GM12878 (cell line): ENCODE results near the gene FSIP1. TPM values are rescaled to one million over a fixed set of nuclear protein-coding genes. Genes with fewer than 3 reads are reported as not detected.

Source experiments
- ATAC-seq: fragments of 200-7000 bp; cut with Tn5 transposase; 3 replicates; pipeline ENCODE4 v1.9.1; 2020; ENCODE audit warnings: mild to moderate bottlenecking, moderate library complexity
- BruUV-seq: library from RNA; stranded (reverse); fragments of 400-500 nt; replicated peaks from 2 replicates; lab custom pipeline; 2021; lab: Mats Ljungman, UMichigan
- CTCF ChIA-PET: fragments of 300-600 bp; sonication (Branson Sonifier 250); formaldehyde crosslinking; extraction: SDS; loops from one replicate; lab custom pipeline; 2021; ENCODE audit warnings: inconsistent platforms; lab: Yijun Ruan, JAX
- POLR2A ChIA-PET: fragments of 350-600 bp; formaldehyde crosslinking; extraction: SDS; loops from one replicate; lab custom pipeline; 2021; ENCODE audit warnings: inconsistent platforms; lab: Charles Lee
- RAD21 ChIA-PET: fragments of 300-600 bp; sonication (Branson Sonifier 250); formaldehyde crosslinking; loops from one replicate; lab custom pipeline; 2023; ENCODE audit warnings: antibody characterized with exemption; ENCODE audit not compliant: unreplicated experiment; lab: Charles Lee
- SMC1A ChIA-PET: fragments of 300-600 bp; sonication (Branson Sonifier 250); formaldehyde crosslinking; loops from one replicate; lab custom pipeline; 2023; ENCODE audit not compliant: unreplicated experiment, uncharacterized antibody; lab: Charles Lee
- DNase-seq: peaks from one replicate; pipeline ENCODE4 v3.0.0-alpha.2; 2011; ENCODE audit warnings: low read depth, low spot score
- FAIRE-seq: peaks from 3 replicates; lab custom pipeline; 2011; peaks lifted over from hg19 to GRCh38; lab: Jason Lieb, UNC
- H2AFZ ChIP-seq: 2 replicates; pipeline ENCODE4 v1.6.0; 2011; ENCODE audit warnings: low read depth, low read length, control low read depth; ENCODE audit not compliant: control insufficient read depth
- H3K27ac ChIP-seq: 2 replicates; pipeline ENCODE4 v1.5.1; 2011; ENCODE audit warnings: control low read depth; ENCODE audit not compliant: control insufficient read depth, insufficient read depth
- H3K27me3 ChIP-seq, 2 experiments: replicated peaks in 1 of 2; 2 replicates each; pipeline versions ENCODE4 v1.6.0 to v1.6.1; 2011; ENCODE audit warnings: low read length in 1 of 2; ENCODE audit not compliant: control insufficient read depth in 2 of 2, insufficient read depth in 2 of 2
- H3K36me3 ChIP-seq, 2 experiments: 2 replicates each; pipeline ENCODE4 v1.5.1; 2011; ENCODE audit warnings: low read length in 1 of 2; ENCODE audit not compliant: control insufficient read depth in 2 of 2, insufficient read depth in 2 of 2
- H3K4me1 ChIP-seq: 2 replicates; pipeline ENCODE4 v1.6.1; 2011; ENCODE audit warnings: mild to moderate bottlenecking, low read length, moderate library complexity, mixed read lengths; ENCODE audit not compliant: control insufficient read depth, insufficient read depth
- H3K4me2 ChIP-seq: 2 replicates; pipeline ENCODE4 v1.6.0; 2011; ENCODE audit warnings: control low read depth; ENCODE audit not compliant: control insufficient read depth, insufficient read depth
- H3K4me3 ChIP-seq: fragments of 200-600 bp; sonication (generic); 2 replicates; pipeline ENCODE4 v1.5.1; 2016
- H3K79me2 ChIP-seq: 2 replicates; pipeline ENCODE4 v1.6.0; 2011; ENCODE audit warnings: low read length; ENCODE audit not compliant: control insufficient read depth, insufficient read depth
- H3K9ac ChIP-seq: 2 replicates; pipeline ENCODE4 v1.8.0; 2011; ENCODE audit warnings: low read length, control low read depth, mixed read lengths; ENCODE audit not compliant: control insufficient read depth, insufficient read depth
- H3K9me3 ChIP-seq: replicated peaks from 3 replicates; pipeline ENCODE4 v1.5.1; 2011; ENCODE audit warnings: mild to moderate bottlenecking, low read length; ENCODE audit not compliant: control insufficient read depth, insufficient read depth
- H4K20me1 ChIP-seq: 2 replicates; pipeline ENCODE4 v1.6.0; 2011; ENCODE audit not compliant: control insufficient read depth, insufficient read depth
- ATF3 ChIP-seq: IDR thresholded peaks from 2 replicates; pipeline ENCODE4 v1.6.1; 2011; ENCODE audit warnings: low read depth, mild to moderate bottlenecking, low read length, moderate library complexity, borderline replicate concordance; ENCODE audit errors: extremely low read depth
- BACH1 ChIP-seq: fragments of 450-650 bp; IDR thresholded peaks from 2 replicates; pipeline ENCODE4 v1.6.1; 2017; ENCODE audit warnings: mild to moderate bottlenecking, borderline replicate concordance
- BCLAF1 ChIP-seq: fragments of 450-650 bp; IDR thresholded peaks from 2 replicates; pipeline ENCODE4 v1.6.1; 2017; ENCODE audit warnings: antibody characterized with exemption, mild to moderate bottlenecking, moderate library complexity
- CREM ChIP-seq: IDR thresholded peaks from 2 replicates; pipeline ENCODE4 v1.6.1; 2014; ENCODE audit warnings: antibody characterized with exemption, low read depth
- DPF2 ChIP-seq: fragments of 450-650 bp; IDR thresholded peaks from 2 replicates; pipeline ENCODE4 v1.6.1; 2017; ENCODE audit warnings: mild to moderate bottlenecking
- PAX5 ChIP-seq: IDR thresholded peaks from 2 replicates; pipeline ENCODE4 v1.6.1; 2011; ENCODE audit warnings: low read depth, low read length, borderline replicate concordance
- PML ChIP-seq: IDR thresholded peaks from 2 replicates; pipeline ENCODE4 v1.6.1; 2012; ENCODE audit warnings: low read length, inconsistent platforms
- ZNF622 ChIP-seq: fragments of 450-650 bp; IDR thresholded peaks from 2 replicates; pipeline ENCODE4 v1.6.1; 2017; ENCODE audit warnings: mild to moderate bottlenecking, inconsistent platforms
- WGBS: methylation state at CpG from one replicate; pipeline ENCODE4 v1.1.6; 2016; ENCODE audit warnings: low lambda C conversion rate; ENCODE audit not compliant: insufficient replicate concordance, insufficient coverage; ENCODE audit errors: missing lambda C conversion rate; 5-methylcytosine and 5-hydroxymethylcytosine counted together
- in situ Hi-C: fragments of 300-500 bp; cut with MboI; formaldehyde crosslinking; loops from 9 replicates; pipeline ENCODE4 v1.14.3; 2018; ENCODE audit warnings: mixed read lengths
- intact Hi-C: fragments of 100-400 bp; cut with micrococcal nuclease; formaldehyde crosslinking; loops from one replicate; pipeline ENCODE4 v1.14.2; 2022; ENCODE audit not compliant: unreplicated experiment
- polyA plus RNA-seq, 11 experiments: library from polyadenylated mRNA; depleted of rRNA in 4 of 11; unstranded in 6 of 11; stranded (reverse) in 5 of 11; fragments of >200 nt; fragmentation: Nextera tagmentation in 4 of 11; fragmentation: Illumina TruSeq in 1 of 11; extraction: Ambion mirVana in 4 of 11; extraction: Trizol in 1 of 11; gene quantifications; 1 replicate in 1 of 11; 2 replicates in 10 of 11; pipeline versions ENCODE4 v1.2.1 to v1.2.3, GENCODE V29; 2011 to 2016; ENCODE audit warnings: inconsistent platforms in 2 of 11, missing spikeins in 2 of 11, low read depth in 1 of 11
- total RNA-seq, 4 experiments: library from RNA; depleted of rRNA in 3 of 4; stranded (reverse); fragments of >200 nt in 3 of 4; fragmentation: Illumina TruSeq in 1 of 4; extraction: Trizol in 1 of 4; gene quantifications; 2 replicates each; pipeline versions ENCODE4 v1.2.1 to v1.2.3, GENCODE V29; 2013 to 2021

The FSIP1 gene
- total and polyA plus RNA-seq, 10 of the 15 experiments (the other 5 are each of a cell fraction or from before 2014, with no cell fraction given), result 0.15 to 0.67 (median 0.35) TPM

- SMC1A ChIA-PET, result interaction anchor here (0.7 to 6.4 kb wide), 3 partner anchors 8 to 52 kb away, joined by 3 to 39 read pairs (median 4); no protein-coding TSS in a partner anchor
- no peak for FAIRE-seq
- WGBS, result 0% methylated on average over 1 of the region's 1 CpG
- no TSS peak for BruUV-seq
- no peaks in the 10 kb centered on the region for H3K36me3 ChIP-seq
- no peak overlapping the region for H3K9ac ChIP-seq
- TF ChIP-seq ATF3, result no peak
- no peak for TF ChIP-seq DPF2
- no peak for TF ChIP-seq PAX5
- no peak for TF ChIP-seq PML
- no peak for TF ChIP-seq BCLAF1
- no peak for TF ChIP-seq ZNF622
- TF ChIP-seq BACH1, result no peak
- no peak for TF ChIP-seq CREM
- no peak for DNase-seq
- no peaks in the 10 kb centered on the region for H4K20me1 ChIP-seq
- in situ Hi-C loops (no loop called here), intact Hi-C loops (no loop called here)
- POLR2A ChIA-PET, result no interaction called here
- CTCF ChIA-PET, result interaction anchor here (0.7 to 2.3 kb wide), 4 partner anchors 8 to 1169 kb away, joined by 3 to 11 read pairs (median 4); no protein-coding TSS in a partner anchor
- no peak overlapping the region for H3K4me2 ChIP-seq
- no peak overlapping the region for H2AFZ ChIP-seq
- RAD21 ChIA-PET, result no interaction called here
- H3K79me2 ChIP-seq, result no peaks in the 10 kb centered on the region
- no peaks in the 10 kb centered on the region for H3K27me3 ChIP-seq
- H3K27ac ChIP-seq, result no peak overlapping the region
- H3K4me1 ChIP-seq, result no peaks in the 10 kb centered on the region
- H3K9me3 ChIP-seq, result no peaks in the 10 kb centered on the region
- no peak for ATAC-seq
- H3K4me3 ChIP-seq, result no peak overlapping the region
These were observed 78.0 kb downstream of the FSIP1 start for GRCh38 chr15:39704689-39705088.
